ENCODE data around the gene IGLL5.

IGLL5 gene

DNA sequence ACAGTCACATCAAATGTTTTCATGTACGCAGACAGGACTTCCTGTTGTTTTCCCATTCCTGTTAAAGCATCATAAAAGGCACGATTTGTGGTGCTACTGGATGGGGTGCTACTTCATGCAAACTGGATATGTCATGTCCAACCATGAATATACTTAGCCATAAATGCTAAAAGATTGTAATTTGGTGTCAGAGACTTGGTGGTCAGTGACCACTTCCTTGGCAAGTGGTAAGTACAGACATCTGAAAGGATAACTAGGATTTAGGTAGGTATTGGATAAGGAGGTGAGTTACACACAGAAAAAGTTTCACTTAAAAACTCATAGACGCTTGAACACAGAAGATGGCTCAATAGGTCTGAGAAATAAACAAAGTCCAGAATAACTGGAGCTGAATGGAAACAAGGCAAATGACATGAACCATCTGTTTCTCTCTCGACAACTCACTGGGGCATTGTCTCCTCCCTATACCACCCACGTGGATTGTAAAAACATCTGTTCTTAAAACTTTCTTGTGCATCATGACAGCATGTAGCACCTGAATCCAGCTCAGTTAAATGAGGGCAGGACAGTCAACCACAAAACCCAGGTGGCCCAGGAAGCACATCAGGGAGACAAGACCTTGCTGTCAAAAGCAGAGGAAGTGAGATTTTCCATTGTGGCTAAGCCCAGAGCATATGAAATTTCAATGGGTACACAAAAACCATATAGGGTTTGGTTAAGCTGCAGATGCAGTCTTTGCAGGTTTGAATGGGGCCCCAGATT is 22.1 kb upstream of the IGLL5 start:
- no peak for DNase-seq

GRCh38 chr22:22866381-22867111 is 21.1 kb upstream of the IGLL5 start:
- no peak for DNase-seq

GRCh38 chr22:22867996-22868715 is 19.5 kb upstream of the IGLL5 start:
- no peak for DNase-seq

GRCh38 chr22:22870577-22871404 is 16.8 kb upstream of the IGLL5 start:
- DNase-seq = no peak

- DNase-seq = no peak
These were observed 15.9 kb upstream of the IGLL5 start for GRCh38 chr22:22871536-22872278.

- no peak for DNase-seq
These were observed 14.6 kb upstream of the IGLL5 start for GRCh38 chr22:22872722-22873708.

GRCh38 chr22:22877523-22878210 is 9.9 kb upstream of the IGLL5 start:
- no peak for DNase-seq

- no peak for DNase-seq
These were observed 9.4 kb upstream of the IGLL5 start for GRCh38 chr22:22878211-22878570.

DNA sequence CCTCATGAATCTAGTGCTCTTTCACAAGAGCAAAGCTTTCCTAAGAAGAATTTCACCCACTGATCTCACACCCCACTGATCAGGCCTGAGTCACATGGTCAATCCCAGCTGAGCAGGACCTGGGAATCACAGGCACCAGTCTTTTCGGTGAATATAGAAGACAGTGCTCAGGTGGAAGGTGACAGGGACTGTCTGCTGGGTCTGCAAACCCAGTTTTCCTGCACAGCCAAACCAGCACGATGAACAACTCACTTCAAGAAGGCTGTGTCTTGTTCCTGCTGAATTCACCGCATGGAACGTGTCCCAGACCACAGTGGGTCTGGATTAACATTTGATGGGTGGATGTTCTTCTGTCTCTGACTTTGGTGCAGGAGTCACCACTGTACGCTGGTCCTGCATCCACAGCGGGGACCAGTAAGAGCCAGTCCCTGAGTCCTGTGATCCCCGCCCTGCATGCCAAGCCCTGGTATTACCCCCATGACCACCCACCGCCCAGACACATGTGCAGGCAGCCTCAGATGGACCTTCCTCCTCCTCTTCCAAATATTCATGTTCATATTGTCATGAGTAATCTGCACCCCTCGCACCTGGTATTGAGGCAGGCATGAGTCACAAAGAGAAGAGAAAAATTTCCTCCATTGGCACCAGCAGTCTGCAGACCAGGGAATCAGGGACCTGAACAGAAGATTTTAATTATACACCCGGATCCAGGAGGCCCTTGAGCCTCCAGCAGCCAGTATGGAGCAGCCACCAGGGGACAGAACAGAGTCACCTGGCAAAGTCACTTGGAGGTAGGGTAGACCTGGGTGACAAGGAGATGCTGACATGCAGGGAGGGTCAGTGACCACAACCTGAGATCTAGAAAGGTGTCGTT is 8.6 kb upstream of the IGLL5 start:
- no peak for DNase-seq

DNA sequence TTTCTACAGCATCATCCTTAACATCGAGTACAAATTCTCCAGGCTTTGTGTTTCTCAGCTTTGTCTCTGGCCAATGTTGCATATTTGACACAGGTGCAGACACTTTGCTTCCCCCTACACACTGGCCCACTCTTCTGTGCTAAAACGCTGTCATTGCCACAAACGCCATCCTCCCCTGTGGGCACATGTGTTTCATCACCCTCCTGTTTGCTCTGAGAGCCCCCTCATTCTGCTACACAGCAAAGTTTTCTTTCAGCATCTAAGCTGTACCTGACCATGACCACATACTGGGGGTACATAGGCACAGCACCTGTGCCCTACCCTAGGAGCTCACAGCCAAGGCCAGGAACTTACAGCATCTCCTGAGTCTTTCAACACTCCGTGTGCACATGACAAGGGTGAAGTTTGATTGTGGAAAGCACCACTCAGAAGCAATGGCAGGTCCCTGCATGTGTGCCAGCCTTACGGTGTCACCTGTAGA is 7.9 kb upstream of the IGLL5 start:
- DNase-seq = no peak

GRCh38 chr22:22880645-22881044 is 7.0 kb upstream of the IGLL5 start:
- DNase-seq = no peak

DNA sequence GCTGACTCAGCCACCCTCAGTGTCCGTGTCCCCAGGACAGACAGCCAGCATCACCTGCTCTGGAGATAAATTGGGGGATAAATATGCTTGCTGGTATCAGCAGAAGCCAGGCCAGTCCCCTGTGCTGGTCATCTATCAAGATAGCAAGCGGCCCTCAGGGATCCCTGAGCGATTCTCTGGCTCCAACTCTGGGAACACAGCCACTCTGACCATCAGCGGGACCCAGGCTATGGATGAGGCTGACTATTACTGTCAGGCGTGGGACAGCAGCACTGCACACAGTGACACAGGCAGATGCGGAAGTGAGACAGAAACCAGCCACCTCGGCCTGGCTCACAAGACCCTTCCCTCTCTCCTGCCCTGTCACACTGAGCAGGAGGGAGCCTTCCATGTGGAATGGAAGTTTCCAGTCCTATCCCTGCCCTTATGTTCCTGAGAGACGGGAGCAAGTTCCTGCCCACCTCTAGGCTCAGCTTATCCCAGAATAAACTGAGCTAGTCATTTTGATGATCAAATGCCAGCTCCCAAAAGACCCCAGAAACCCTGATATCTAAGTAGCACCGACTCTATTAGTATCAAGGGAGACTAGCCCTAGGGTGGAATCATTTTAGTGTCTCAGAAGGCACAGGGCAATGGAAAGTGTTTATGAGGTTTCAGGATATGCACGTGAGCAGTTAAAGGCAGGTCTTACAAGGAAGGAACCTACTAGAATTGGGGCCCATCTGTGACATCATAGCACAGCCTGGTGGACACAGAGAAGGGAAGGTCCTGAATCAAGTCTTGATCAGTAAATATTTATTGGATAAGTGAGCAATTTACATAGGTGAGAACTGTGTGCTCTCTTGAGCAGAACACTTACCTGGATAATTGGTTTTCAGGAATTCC is 6.3 kb upstream of the IGLL5 start:
- no peak for DNase-seq

DNA sequence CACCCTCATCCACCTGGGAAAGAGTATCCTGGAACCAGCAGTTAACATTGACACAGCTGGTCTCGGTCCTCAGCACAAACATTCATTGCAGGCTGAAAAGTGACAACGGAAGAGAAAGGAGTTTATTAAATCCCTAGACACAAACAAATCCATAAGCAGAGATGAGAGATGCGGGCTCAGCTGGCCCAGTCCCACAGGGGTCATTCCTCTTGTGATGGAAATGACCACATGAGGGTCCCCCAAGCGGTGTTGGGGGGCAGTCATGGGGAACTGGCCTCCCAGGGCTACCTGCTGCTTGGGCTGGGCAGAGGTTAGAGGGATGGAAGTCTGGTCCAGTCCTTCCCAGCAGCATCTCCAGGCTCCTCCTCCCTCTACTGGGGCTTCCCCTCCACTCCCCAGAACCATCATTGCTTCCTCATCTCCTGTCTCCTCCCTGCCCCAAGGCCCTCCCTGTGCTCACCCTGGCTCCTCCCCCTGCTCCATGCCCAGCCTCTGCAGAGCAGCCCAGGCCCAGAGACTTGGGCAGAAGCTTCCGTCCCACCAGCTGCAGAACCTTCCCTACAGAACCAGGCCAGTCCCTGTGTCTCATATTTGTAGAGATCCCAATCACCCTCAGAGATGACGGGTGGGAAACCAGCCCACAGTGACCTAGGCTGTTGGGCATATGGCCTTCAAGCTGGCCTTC is 5.4 kb upstream of the IGLL5 start:
- no peak for DNase-seq

- DNase-seq = no peak
These were observed 4.4 kb upstream of the IGLL5 start for GRCh38 chr22:22883090-22883727.

- peak; percentile 55 for DNase-seq
These were observed 3.4 kb upstream of the IGLL5 start for GRCh38 chr22:22884010-22884887.

Data from left hindlimb (tissue), 1 donor.